Keratinocyte (primary cell): ENCODE data around the gene LENG9. TPM values are rescaled to one million over a fixed set of nuclear protein-coding genes. Genes with fewer than 3 reads are reported as not detected.
A peak's percentile ranks its signal among the peaks of the same experiment; 100 is the strongest.

ENCODE experiments used
- DNase-seq: peaks from one replicate; pipeline ENCODE4 v3.0.0-alpha.2; 2011; ENCODE audit warnings: low read depth, missing footprints, low spot score
- FAIRE-seq: peaks from 2 replicates; lab custom pipeline; 2011; peaks lifted over from hg19 to GRCh38; lab: Jason Lieb, UNC
- H2AFZ ChIP-seq: 2 replicates; pipeline ENCODE4 v1.6.0; 2012; ENCODE audit warnings: low read length, control low read depth, inconsistent platforms; ENCODE audit not compliant: control insufficient read depth
- H3K27ac ChIP-seq: 2 replicates; pipeline ENCODE4 v1.5.1; 2011; ENCODE audit warnings: low read length; ENCODE audit not compliant: control insufficient read depth, insufficient read depth
- H3K27me3 ChIP-seq: 3 replicates; pipeline ENCODE4 v1.6.0; 2011; ENCODE audit warnings: low read length; ENCODE audit not compliant: control insufficient read depth, insufficient read depth; ENCODE audit errors: extremely low read depth
- H3K36me3 ChIP-seq, 2 experiments: 2 replicates in 1 of 2; 3 replicates in 1 of 2; pipeline ENCODE4 v1.5.1; 2011; ENCODE audit warnings: low read length in 2 of 2, mild to moderate bottlenecking in 1 of 2; ENCODE audit not compliant: control insufficient read depth in 2 of 2, insufficient read depth in 2 of 2; ENCODE audit errors: extremely low read depth in 1 of 2
- H3K4me1 ChIP-seq: 3 replicates; pipeline ENCODE4 v1.5.1; 2011; ENCODE audit warnings: low read length; ENCODE audit not compliant: control insufficient read depth, insufficient read depth; ENCODE audit errors: extremely low read depth
- H3K4me2 ChIP-seq: 3 replicates; pipeline ENCODE4 v1.6.0; 2011; ENCODE audit warnings: low read depth, low read length; ENCODE audit not compliant: control insufficient read depth, insufficient read depth; ENCODE audit errors: extremely low read depth
- H3K4me3 ChIP-seq, 3 experiments: fragments of 200-600 bp in 1 of 3; sonication (generic) in 1 of 3; 2 replicates in 2 of 3; 3 replicates in 1 of 3; pipeline ENCODE4 v1.5.1; 2011 to 2016; ENCODE audit warnings: low read length in 3 of 3, mild to moderate bottlenecking in 3 of 3, control low read depth in 2 of 3, inconsistent platforms in 1 of 3, low read depth in 1 of 3, mixed read lengths in 1 of 3, mixed run types in 1 of 3, moderate library complexity in 1 of 3; ENCODE audit not compliant: control insufficient read depth in 2 of 3, insufficient read depth in 2 of 3; ENCODE audit errors: extremely low read depth in 1 of 3
- H3K79me2 ChIP-seq: 2 replicates; pipeline ENCODE4 v1.6.0; 2012; ENCODE audit warnings: low read length; ENCODE audit not compliant: control insufficient read depth, insufficient read depth
- H3K9ac ChIP-seq: 3 replicates; pipeline ENCODE4 v1.6.0; 2011; ENCODE audit warnings: low read length; ENCODE audit not compliant: control insufficient read depth, insufficient read depth; ENCODE audit errors: extremely low read depth
- H3K9me1 ChIP-seq: 3 replicates; pipeline ENCODE4 v1.6.0; 2011; ENCODE audit warnings: low read length; ENCODE audit not compliant: control insufficient read depth, insufficient read depth; ENCODE audit errors: extremely low read depth
- H3K9me3 ChIP-seq: 2 replicates; pipeline ENCODE4 v1.5.1; 2012; ENCODE audit warnings: low read depth, low read length; ENCODE audit not compliant: control insufficient read depth
- H4K20me1 ChIP-seq: 3 replicates; pipeline ENCODE4 v1.6.0; 2011; ENCODE audit warnings: low read length; ENCODE audit not compliant: control insufficient read depth, insufficient read depth; ENCODE audit errors: extremely low read depth
- CTCF ChIP-seq, 3 experiments: IDR thresholded peaks in 1 of 3; conservative IDR thresholded peaks in 1 of 3; optimal IDR thresholded peaks in 1 of 3; 2 replicates in 2 of 3; 3 replicates in 1 of 3; pipeline versions ENCODE3 to v1.5.1; 2011; ENCODE audit warnings: low read length in 3 of 3, mild to moderate bottlenecking in 3 of 3, moderate library complexity in 2 of 3, control low read depth in 1 of 3, inconsistent platforms in 1 of 3; ENCODE audit not compliant: insufficient read depth in 2 of 3; ENCODE audit errors: extremely low read depth in 1 of 3
- EZH2 ChIP-seq: IDR thresholded peaks from one replicate; pipeline ENCODE4 v1.6.1; 2012; ENCODE audit warnings: inconsistent platforms, mild to moderate bottlenecking, low read length, moderate library complexity
- dilution Hi-C: fragments of 300-500 bp; cut with MboI; formaldehyde crosslinking; loops from one replicate; pipeline ENCODE4 v1.7.0; 2020; ENCODE audit warnings: low sequenced_read_pairs; ENCODE audit not compliant: extremely low pct_ligation_motif_present
- polyA plus RNA-seq, 5 experiments: library from polyadenylated mRNA; depleted of rRNA in 3 of 5; stranded (reverse) in 3 of 5; stranded (forward) in 1 of 5; unstranded in 1 of 5; fragments of >200 nt; gene quantifications; 1 replicate in 1 of 5; 2 replicates in 3 of 5; 3 replicates in 1 of 5; pipeline versions ENCODE4 v1.2.1 to v1.2.3, GENCODE V29; 2011 to 2012; ENCODE audit warnings: missing spikeins in 2 of 5, low read depth in 1 of 5, low replicate concordance in 1 of 5

The LENG9 gene
- polyA plus RNA-seq, 1 donor (not counting 4 experiments of a cell fraction or from before 2014, with no cell fraction given): 1.3 TPM

- Histone ChIP-seq H3K79me2 (no peaks in the 10 kb centered on the region), H3K9ac (no peak overlapping the region), H3K9me1 (no peaks in the 10 kb centered on the region), H3K4me1 (peaks cover 8% of the 10 kb centered on the region), H4K20me1 (no peaks in the 10 kb centered on the region), H3K4me3 (no peak overlapping the region), H3K27ac (no peak overlapping the region), H3K4me2 (no peak overlapping the region), H3K9me3 (no peaks in the 10 kb centered on the region), H3K27me3 (no peaks in the 10 kb centered on the region), H3K36me3 (no peaks in the 10 kb centered on the region), H2AFZ (no peak overlapping the region)
- DNase-seq: no peak
- TF ChIP-seq CTCF (optimal IDR thresholded peaks at IDR 0.05 in 1 of 3, IDR thresholded peaks at IDR 0.05 in 1 of 3, conservative IDR thresholded peaks at IDR 0.05 in 1 of 3; ENCODE audit: extremely low read depth in 1 of 3, insufficient read depth in 2 of 3, low read length in 3 of 3) (peak in 2 of 3 experiments; percentile 2 to 31), EZH2 (no peak)
- no peak for FAIRE-seq
- dilution Hi-C loops: no loop called here
These were observed 14.1 kb upstream of the LENG9 start for GRCh38 chr19:54477650-54478049.

GRCh38 chr19:54475706-54476105 is 12.1 kb upstream of the LENG9 start:
- TF ChIP-seq EZH2 (no peak), CTCF (optimal IDR thresholded peaks at IDR 0.05 in 1 of 3, IDR thresholded peaks at IDR 0.05 in 1 of 3, conservative IDR thresholded peaks at IDR 0.05 in 1 of 3; ENCODE audit: extremely low read depth in 1 of 3, insufficient read depth in 2 of 3, low read length in 3 of 3) (no peak)
- H3K4me3 ChIP-seq: no peak overlapping the region
- no peaks in the 10 kb centered on the region for H4K20me1 ChIP-seq
- H3K9me3 ChIP-seq: no peaks in the 10 kb centered on the region
- FAIRE-seq (no peak), DNase-seq (no peak)
- H3K36me3 ChIP-seq: no peaks in the 10 kb centered on the region
- no peak overlapping the region for H3K4me2 ChIP-seq
- no peak overlapping the region for H3K27ac ChIP-seq
- no peaks in the 10 kb centered on the region for H3K27me3 ChIP-seq
- H3K79me2 ChIP-seq: peaks cover 7% of the 10 kb centered on the region
- no peak overlapping the region for H2AFZ ChIP-seq
- dilution Hi-C loops: no loop called here
- peaks cover 14% of the 10 kb centered on the region for H3K4me1 ChIP-seq
- H3K9ac ChIP-seq: no peak overlapping the region
- no peaks in the 10 kb centered on the region for H3K9me1 ChIP-seq
